H1 (cell line): Measurements from ENCODE around the gene FGF18.

Experiments used
- CEBPB ChIP-seq: IDR thresholded peaks from 2 replicates; pipeline ENCODE4 v1.6.1; 2012; ENCODE audit warnings: low read depth, low read length
- EP300 ChIP-seq, 2 experiments: IDR thresholded peaks; 1 replicate in 1 of 2; 2 replicates in 1 of 2; pipeline ENCODE4 v1.6.1; 2011 to 2012; ENCODE audit warnings: low read depth in 2 of 2, low read length in 2 of 2, mild to moderate bottlenecking in 2 of 2, borderline replicate concordance in 1 of 2, inconsistent platforms in 1 of 2, moderate library complexity in 1 of 2
- JUN ChIP-seq: IDR thresholded peaks from 2 replicates; pipeline ENCODE4 v1.6.1; 2011; ENCODE audit warnings: low read depth, mild to moderate bottlenecking, improper control_type of control experiment, low read length
- SIN3A ChIP-seq, 2 experiments: IDR thresholded peaks in 1 of 2; conservative IDR thresholded peaks in 1 of 2; 2 replicates each; pipeline ENCODE4 v1.6.1; 2011 to 2012; ENCODE audit warnings: low read length in 2 of 2, improper control_type of control experiment in 1 of 2, low read depth in 1 of 2, mild to moderate bottlenecking in 1 of 2

DNA sequence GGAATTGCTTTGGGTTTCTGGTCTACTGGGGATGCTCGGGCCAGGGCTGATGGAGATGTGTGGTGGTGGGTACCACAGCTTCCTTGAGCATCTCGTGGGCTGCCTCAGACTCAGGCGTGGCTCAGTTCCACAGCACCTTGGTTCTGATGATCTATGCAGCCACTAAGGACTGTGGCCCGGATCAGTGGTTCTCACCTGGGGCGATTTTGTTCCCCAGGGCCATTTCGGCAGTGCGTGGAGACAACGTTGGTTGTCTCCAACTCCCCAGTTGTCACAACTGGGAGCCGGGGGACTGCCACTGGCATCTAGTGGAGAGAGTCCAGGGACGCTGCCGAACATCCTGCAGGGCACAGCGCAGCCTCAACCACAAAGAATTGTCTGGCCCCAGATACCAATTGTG lies 47.7 kb downstream of the FGF18 start:
- TF ChIP-seq JUN (no peak), EP300 (IDR thresholded peaks at IDR 0.05; ENCODE audit: borderline replicate concordance in 1 of 2, low read depth in 2 of 2, low read length in 2 of 2) (no peak), CEBPB (no peak), SIN3A (conservative IDR thresholded peaks at IDR 0.05 in 1 of 2, IDR thresholded peaks at IDR 0.05 in 1 of 2; ENCODE audit: low read depth in 1 of 2, low read length in 2 of 2) (no peak)
